Kidney glomerular epithelial cell (primary cell): Measurements from ENCODE around the gene CEBPE.

ENCODE experiments used
- DNase-seq: peaks from one replicate; lab custom pipeline; 2025; lab: John Stamatoyannopoulos, UW

Gene CEBPE

GRCh38 chr14:23076785-23077408, 42.2 kb downstream of the CEBPE start:
- DNase-seq, result no peak

GRCh38 chr14:23074906-23075305, 44.1 kb downstream of the CEBPE start:
- no peak for DNase-seq

GRCh38 chr14:23071921-23072539, 47.0 kb downstream of the CEBPE start:
- no peak for DNase-seq

GRCh38 chr14:23071244-23071920, 47.7 kb downstream of the CEBPE start:
- no peak for DNase-seq

- no peak for DNase-seq
Observed at GRCh38 chr14:23070262-23071129, 48.6 kb downstream of the CEBPE start.

- no peak for DNase-seq
Observed at GRCh38 chr14:23069413-23069806, 49.6 kb downstream of the CEBPE start.

- DNase-seq, result no peak
Observed at GRCh38 chr14:23068789-23069412, 50.2 kb downstream of the CEBPE start.

- DNase-seq, result no peak
Observed at GRCh38 chr14:23067847-23068788, 50.9 kb downstream of the CEBPE start.
